ENCODE data around the gene CPM.

CPM gene

GRCh38 chr12:68932961-68933893 is at the start of gene CPM:
Gene CPM (minus strand): TSS chr12:68933171. CDS start chr12:68932837, 334 bp downstream.
- no peak for DNase-seq

DNA sequence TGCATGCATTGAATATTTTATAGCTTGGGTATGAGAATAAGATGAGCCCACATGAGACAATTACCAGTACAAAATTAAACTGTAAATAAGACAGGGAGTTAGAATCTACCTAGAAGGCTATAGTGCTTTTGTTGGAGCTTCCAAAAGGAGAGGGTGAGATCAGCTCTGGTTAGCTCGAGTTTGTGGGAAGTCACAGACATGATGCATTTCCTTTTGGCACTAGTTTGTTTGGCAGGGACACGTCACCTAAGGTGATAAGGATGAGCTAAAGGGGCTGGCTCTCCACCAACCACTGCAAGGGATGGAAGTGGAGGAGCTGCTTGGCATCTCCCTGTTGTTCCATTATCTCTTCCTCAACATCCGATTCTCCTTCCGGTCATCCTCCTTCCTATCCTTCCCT is 48.5 kb upstream of the CPM start:
- no peak for DNase-seq

GRCh38 chr12:68980476-68981212 is 47.7 kb upstream of the CPM start:
- no peak for DNase-seq

- no peak for DNase-seq
Observed at GRCh38 chr12:68978678-68979077, 45.7 kb upstream of the CPM start.

DNA sequence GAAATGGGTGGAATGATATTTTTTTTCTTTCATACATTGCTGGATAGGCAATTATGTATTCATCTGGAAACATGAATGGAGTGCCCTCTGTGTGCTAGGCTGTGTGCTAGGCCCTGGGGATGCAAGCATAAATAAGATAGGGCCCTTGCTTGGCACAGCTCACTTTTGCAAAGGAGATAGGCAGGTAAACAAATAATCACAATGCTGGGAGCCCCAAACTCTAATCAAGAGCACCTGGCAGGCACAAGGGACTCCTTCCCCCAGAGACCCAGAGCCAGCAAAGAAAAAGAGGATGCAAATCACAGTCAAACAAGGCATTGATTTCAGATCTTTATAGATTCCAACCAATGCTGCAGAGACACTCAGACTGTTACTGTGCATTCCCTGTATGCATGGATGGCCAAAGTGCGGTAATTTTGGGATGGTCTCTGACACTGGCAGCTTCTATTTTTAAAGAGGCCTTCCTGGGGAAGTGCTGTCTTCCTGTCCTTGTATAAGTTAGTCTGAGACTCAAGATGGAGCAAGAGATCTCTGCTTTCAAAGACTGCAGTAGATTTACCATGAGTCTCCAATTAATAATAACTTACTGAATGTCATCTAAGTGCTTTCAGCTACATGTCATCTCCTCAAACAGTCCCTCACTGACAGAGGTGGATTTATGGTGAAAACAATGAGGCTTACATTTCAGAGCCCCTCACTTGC is 45.1 kb upstream of the CPM start:
- no peak for DNase-seq

DNA sequence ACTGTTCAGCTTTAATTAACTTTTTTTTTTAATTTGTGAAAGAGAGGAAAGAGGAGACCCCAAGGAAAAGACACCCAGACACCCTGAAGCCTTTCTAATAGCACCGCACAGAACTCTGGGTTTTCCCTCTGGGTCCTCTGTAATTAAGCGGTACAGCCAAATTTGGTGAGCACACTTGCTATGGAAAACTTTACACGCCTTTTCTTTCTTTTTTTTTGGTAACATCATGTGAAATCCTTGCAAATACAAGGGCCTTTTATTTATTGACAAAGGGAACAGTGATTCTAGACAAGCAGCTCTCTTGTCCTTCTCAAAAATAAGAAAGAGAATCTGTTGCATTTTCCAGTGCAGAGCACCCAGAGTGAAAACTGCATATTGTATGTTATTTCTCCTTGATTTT is 44.4 kb upstream of the CPM start:
- no peak for DNase-seq

- no peak for DNase-seq
Observed at GRCh38 chr12:68976395-68976841, 43.4 kb upstream of the CPM start.

- no peak for DNase-seq
Observed at GRCh38 chr12:68975811-68976210, 42.8 kb upstream of the CPM start.

DNA sequence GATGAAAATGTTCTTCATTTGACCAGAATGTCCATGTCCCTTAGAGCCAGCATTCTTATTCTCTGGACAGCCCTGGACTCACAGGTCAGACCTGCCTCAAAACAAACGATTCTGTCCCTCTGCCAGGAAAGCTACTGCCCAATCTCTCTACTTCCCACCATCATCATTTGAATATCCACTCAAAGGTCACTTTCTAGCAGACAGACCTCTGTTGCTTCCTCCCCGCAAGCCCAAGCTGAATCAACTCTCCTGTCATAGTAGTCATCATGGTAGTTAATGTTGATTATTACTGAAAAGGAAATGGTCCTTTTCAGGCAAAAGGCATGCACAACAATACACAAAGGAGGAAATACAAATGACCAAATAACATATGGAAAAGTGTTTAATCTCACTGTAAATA is 39.6 kb upstream of the CPM start:
- DNase-seq: no peak

DNA sequence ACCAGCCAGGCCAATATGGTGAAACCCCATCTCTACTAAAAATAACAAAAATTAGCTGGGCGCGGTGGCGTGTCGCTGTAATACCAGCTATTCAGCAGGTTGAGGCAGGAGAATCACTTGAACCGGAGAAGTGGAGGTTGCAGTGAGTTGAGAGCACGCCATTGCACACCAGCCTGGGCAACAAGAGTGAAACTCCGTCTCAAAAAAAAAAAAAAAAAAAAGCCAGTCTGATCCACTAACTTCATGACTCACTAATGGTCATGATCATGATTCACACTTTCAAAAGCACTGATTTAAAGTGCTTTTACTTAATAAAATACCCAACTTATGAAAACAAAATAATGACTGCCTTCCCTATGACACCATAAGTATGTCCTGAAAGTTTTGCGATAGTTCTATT is 38.4 kb upstream of the CPM start:
- no peak for DNase-seq

- DNase-seq: no peak
Observed at GRCh38 chr12:68970951-68971350, 38.0 kb upstream of the CPM start.

DNA sequence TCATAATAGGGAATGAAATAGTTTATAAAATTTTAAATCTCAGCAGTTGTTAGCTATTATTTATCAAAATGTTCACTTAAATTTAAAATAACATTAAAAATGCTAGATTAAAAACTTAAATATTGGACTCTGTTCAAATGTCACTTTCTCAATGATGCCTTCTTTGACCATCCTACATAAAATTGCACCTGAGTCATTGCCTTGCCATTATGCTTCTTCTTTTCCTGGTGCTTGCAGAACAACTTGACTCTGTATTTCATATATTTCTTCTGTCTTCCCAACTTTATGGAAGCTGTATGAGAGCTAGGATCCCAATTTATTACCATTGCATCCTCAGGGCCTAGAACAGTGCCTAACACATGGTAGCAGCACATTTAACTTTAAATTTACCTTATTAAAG is 37.3 kb upstream of the CPM start:
- DNase-seq: no peak

GRCh38 chr12:68967046-68967445 is 34.1 kb upstream of the CPM start:
- DNase-seq: no peak

GRCh38 chr12:68963856-68964745 is 31.1 kb upstream of the CPM start:
- no peak for DNase-seq

- no peak for DNase-seq
Observed at GRCh38 chr12:68962877-68963855, 30.2 kb upstream of the CPM start.

DNA sequence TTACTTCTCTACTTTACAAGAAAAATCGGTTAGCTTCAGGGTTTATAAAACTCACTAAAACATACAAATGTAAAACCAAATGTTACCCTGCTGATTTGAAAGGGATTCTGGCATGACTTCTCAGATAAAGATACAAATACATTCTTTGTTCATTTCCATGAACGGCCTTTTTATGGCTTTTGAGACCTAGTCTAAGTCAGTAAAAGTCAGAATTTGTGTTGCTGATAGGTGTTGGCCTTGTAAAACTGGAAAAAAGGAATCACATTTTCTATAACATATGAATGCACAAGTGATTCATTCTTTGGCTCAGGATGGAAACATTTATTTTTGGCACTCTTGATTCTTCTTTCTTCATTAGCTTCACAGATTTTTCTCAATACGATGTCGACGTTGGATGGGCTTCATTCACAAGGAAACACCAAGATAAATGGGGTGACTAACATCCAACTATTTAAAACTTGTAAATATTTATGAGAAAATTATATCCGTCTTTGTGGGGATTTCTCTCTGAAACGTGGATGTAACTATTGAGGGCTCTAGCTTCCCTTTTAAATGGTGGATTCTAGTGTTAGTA is 27.0 kb upstream of the CPM start:
- no peak for DNase-seq

DNA sequence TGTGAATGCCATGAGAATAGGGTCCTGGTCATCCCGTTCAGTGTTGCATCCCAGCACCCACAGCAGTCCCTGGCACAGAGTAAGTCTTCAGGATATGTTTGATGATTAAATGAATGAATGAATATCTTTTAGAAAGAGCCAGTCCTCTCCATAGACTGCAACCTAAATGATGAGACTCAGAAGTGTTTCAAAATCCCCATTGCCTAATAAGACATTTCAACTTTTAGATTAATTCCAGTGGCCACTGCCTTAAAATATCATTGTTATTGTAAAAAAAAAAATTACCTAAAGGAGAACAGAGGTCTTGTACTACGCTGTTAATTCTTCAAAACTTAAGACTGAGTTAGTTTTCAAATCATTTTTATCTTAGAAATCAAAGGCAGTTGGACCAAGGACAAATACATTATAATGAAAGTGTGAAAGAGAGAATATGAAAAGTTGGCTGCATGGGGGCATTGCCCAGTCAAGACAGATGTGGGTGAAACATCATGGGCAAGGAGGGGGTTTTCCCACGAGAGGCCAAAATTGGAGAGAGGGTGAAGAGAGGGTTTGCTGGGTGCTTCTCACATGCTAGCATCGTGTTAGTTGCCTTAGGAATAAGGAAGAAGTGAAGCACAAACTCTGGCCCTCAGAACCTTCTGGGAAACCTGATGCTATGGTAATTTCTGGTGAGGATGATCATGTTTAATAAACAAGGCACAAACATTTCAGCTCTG is 26.3 kb upstream of the CPM start:
- DNase-seq: no peak

DNA sequence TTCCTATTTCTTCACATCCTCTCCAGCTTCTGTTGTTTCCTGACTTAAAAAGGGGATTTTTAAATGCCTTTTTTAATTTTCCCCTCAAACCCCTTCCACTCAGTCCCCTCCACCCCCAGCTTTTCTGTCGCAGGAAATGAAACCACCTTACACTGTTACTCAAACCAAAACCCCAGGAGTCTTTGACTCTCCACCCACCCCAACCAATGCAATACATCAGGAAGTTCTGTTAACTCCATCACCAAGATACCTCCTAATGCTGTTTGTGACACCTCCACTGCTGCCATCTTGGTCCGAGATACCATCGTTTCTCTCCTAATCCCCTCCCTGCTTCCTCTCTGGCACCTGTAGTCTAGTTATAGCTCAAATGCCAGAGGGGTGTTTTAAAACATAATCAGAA is 25.4 kb upstream of the CPM start:
- DNase-seq: no peak

- no peak for DNase-seq
Observed at GRCh38 chr12:68957273-68957672, 24.3 kb upstream of the CPM start.

DNA sequence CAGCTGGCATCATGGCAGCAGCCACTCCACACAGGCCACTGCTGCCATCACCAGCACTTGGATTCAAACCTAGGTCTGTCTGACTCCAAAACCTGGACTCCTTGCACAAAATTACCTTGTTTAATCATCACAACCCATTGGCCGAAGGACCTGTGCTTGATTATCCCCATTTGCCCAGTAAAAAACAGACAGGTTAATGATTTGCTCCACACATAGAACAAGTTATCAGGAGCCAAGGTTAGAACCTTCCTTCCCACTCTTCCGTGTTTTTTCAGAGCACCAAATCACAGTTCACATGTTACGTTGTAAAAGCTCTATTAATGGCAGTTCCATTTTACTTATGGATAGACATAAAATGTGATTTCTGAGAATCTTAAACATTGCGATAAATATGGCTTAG is 23.5 kb upstream of the CPM start:
- DNase-seq: no peak

Data from NCI-H1105 (cell line).